Vagina (tissue), 2 donors: ENCODE measurements around the gene HOXB3.

Experiments used
- POLR2A ChIP-seq, 2 donors: fragments of 450-650 bp; IDR thresholded peaks; one replicate each; pipeline ENCODE4 v1.6.1; 2017; ENCODE audit warnings: antibody characterized with exemption in 2 of 2, mild to moderate bottlenecking in 2 of 2, moderate library complexity in 2 of 2
- TF ChIP-seq, protein P1 (sequence below), 3 experiments: fragments of 450-650 bp in 2 of 3; fragments of 200-600 bp in 1 of 3; sonication (generic) in 1 of 3; IDR thresholded peaks; one replicate each; pipeline ENCODE4 v1.5.1; 2017 to 2019; ENCODE audit warnings: antibody characterized with exemption in 3 of 3, mild to moderate bottlenecking in 2 of 3, moderate library complexity in 2 of 3

GRCh38 chr17:48634493-48635208, 44.6 kb upstream of the HOXB3 start:
- TF ChIP-seq, protein P1, sequence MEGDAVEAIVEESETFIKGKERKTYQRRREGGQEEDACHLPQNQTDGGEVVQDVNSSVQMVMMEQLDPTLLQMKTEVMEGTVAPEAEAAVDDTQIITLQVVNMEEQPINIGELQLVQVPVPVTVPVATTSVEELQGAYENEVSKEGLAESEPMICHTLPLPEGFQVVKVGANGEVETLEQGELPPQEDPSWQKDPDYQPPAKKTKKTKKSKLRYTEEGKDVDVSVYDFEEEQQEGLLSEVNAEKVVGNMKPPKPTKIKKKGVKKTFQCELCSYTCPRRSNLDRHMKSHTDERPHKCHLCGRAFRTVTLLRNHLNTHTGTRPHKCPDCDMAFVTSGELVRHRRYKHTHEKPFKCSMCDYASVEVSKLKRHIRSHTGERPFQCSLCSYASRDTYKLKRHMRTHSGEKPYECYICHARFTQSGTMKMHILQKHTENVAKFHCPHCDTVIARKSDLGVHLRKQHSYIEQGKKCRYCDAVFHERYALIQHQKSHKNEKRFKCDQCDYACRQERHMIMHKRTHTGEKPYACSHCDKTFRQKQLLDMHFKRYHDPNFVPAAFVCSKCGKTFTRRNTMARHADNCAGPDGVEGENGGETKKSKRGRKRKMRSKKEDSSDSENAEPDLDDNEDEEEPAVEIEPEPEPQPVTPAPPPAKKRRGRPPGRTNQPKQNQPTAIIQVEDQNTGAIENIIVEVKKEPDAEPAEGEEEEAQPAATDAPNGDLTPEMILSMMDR (IDR thresholded peaks at IDR 0.05), result no peak
- no peak for TF ChIP-seq POLR2A (IDR thresholded peaks at IDR 0.05)
